GM18507 (cell line): ENCODE data around the gene FBN1.

Source experiments
- DNase-seq: peaks from one replicate; pipeline ENCODE4 v3.0.0; 2011; ENCODE audit warnings: low read depth; ENCODE audit not compliant: insufficient read length; ENCODE audit errors: extremely low spot score
- FAIRE-seq: peaks from 2 replicates; lab custom pipeline; 2011; peaks lifted over from hg19 to GRCh38; lab: Jason Lieb, UNC

Gene FBN1

DNA sequence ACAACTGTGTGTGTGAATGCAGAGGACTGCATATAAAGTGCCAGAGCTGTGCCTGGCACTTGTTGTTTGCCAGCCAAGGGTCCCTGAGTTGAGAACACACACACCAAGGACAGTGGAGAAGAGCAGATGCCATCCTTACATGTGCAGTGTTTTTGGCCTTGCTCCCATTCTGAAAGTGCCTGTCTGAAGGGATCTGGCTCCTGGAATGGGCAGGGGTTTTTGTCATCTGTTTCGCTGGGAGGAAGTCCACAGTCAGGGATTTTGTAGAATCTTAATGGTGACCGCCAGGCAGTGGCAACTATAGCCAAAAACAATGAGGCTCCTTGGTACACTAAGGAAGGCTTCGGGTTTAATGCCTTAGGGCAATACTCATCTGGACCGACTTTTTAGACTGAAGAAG, 250.5 kb downstream of the FBN1 start:
- no peak for FAIRE-seq
- DNase-seq: no peak

DNA sequence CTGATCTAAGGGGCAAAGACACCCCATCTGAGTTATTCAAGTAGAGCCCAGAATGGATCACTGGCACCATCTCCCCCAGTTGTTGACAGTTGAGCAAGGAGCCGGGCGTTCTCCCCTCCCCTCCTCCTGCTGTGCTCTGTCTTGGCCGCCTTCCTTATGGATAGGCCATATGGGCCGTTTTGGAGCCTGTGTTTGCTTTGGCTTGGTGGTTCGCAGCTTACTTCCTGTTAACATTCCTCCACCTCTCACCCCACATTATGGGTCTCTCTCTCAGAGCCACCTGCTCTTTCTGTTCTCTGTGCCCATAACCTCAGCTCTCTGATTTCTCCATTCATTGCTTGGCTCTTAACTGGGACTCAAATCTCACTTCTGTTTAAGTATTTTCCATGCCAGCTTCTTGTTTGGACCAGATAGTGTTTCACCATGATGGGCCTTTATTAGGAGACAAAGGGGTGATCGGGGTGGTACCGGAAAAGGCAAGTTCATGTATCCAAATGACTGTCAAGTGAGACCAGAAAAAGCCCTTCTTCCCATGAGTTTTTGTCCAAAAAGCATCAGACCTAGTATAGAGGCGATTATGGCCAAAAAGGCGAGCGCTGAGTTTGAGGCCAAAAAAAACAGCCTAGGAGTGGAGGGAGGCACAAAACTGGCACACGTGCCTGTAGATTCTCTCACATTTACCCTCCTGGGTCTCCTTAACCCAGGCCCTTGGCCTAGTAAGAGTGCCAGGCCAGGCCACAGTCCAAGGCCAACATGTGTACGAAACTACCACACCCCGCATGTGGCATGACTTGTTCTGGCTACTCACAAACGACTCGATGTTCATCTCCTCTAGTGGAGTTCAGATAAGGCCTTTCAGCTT, 251.6 kb downstream of the FBN1 start:
- DNase-seq (no peak), FAIRE-seq (no peak)

DNA sequence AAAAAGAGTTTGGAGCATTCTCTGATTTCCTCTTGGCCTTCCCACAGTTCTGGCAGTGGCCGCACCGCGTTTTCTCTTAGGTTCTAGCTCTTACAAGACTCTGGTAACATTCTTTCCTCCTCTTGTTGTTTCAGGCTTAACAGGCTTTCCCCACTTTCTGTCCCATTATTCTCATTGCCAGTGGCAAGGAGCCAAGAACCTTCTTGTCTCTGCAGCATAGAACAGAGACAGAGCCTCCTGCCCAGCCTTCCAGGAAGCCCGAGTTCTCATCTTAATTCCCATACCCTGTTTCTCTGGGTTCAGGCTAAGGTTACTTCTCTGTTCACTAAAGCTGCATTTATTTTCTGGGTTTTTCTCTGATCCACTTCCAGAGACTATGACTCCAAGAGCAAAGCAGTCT, 253.2 kb downstream of the FBN1 start:
- no peak for DNase-seq
- no peak for FAIRE-seq

DNA sequence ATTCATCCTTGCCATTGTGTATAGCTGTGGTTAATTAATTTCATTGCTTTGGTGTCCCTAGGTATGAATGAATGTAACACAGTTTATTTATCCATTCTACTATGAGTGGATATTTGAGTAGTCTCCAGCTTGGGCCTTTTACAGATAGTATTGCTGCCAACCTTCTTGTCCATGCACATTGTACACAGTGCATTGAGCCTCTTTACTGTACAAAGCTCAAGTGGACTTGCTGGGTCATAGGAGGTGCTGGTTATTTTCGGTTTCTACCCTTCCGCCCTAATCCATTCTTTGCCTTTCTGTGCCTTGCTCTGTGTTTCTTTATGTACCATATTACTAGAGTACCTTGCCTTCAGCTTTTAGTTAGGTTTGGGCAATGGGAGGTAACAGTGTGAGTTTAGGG, 253.6 kb downstream of the FBN1 start:
- FAIRE-seq: no peak

DNA sequence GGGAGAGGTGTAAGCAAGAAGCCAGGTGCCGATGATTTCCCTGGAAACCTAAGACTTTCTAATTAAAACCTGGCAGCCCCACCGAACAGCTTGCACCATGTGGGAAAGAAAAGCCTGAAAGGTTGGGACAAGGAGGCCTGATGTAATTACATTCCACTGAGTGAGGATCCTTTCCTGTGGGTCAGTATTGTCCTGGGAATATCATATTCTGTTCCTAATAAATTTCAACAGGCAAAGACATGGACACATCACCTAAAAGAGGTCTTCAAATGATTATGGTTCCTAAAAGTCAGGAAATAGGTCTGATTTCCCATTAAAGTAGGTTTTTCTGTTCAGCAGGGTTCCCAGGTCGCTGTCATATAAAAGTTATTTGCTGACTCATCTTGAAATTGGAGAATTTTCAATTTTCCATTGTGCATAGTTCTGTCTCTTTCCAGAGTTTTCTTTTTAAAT, 255.8 kb downstream of the FBN1 start:
- DNase-seq (no peak), FAIRE-seq (no peak)

More for the DNA sequence above, 253.6 kb downstream of the FBN1 start:
- DNase-seq: no peak

DNA sequence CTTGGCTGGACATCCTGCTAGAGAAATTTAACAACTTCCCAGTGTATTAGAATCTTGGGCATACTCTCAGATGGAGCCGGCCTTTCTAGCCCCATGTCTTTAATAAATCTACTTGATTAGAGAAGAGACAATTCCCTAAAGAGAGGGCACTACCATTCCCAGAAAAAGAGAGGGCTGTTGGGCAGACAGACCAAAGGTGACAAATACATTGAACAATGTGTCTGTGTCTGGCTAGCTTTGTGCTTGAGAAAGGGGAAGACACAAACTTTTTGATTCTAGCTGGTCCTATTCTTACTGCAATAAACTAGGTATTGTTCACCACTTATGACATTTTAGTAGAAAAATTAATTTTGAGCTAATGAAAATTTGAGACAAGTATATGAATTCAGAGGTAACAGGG, 256.6 kb downstream of the FBN1 start:
- DNase-seq: no peak
- FAIRE-seq: no peak

DNA sequence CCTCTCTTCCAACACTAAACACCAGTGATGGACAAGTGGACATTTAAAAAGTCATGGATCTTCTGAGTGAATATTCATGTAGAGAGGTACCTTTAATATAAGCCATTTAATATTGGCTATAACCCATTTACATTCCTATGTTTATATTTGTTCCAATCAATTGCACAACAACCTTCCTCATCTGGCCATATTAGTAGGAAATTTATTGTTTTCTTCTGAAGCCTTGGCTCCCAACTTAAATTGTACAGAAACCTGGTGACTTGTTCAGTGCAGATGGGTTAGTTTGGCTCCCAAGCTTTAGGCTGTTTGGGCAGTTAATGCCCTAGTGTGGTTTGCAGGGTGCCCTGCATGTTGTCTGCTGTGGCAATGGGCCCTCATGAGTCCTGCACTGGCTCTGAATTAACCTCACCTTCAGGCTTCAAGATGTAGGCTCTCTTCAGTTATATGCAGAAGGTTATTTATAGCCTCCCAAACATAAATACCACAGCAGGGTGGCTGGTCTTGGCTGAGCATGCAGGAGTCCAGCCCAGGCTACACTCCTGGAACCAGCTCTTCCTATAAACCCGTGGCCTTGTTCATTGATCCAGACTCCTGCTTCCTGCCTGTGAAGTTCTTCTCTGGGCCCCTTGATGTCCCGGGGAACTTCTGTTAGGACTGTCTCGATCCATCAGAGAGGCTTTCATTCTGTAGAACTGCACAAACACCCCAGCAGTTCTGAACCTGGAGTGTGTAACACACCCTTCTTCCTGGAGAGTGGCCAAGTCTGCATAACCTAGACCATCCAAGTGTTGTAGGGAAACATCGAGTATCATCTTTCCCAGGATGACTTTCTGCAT, 257.3 kb downstream of the FBN1 start:
- no peak for FAIRE-seq
- DNase-seq: no peak

DNA sequence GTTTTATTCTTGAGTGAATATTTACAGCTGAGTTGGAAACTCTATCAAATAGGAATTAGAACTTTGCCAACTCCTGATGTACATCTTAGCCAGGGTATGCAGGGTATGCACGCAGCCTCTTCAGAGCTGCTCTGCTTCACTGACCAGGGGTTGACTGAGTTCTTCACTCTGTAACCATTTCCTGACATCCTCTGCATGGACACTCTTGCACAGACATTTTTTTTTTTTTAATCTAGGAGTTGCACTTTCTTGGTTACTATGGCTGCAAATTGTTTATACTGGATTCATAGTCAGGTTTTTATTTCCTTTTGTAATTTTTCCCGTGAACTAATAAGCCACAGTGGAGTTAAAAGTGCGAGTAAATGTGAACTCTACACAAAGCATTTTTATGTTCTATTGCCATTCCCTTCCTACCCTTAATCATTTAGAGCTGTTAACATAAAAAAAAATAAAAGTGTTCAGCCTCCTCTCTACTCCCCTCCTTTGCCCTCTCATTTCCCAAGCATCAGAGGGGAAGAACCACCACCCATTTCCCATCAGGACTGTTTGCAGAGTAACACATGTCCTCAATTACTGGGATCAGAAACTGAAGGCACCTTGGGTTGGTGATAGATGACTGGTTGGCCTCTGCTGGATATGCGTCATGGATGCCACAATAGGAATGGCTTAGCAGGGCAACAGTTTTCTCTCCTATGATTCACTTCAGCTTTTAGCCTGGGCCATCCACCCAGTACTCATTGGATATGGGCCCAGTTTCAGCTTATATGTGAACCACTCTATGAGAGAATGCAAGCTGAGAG, 260.3 kb downstream of the FBN1 start:
- FAIRE-seq (no peak), DNase-seq (no peak)

DNA sequence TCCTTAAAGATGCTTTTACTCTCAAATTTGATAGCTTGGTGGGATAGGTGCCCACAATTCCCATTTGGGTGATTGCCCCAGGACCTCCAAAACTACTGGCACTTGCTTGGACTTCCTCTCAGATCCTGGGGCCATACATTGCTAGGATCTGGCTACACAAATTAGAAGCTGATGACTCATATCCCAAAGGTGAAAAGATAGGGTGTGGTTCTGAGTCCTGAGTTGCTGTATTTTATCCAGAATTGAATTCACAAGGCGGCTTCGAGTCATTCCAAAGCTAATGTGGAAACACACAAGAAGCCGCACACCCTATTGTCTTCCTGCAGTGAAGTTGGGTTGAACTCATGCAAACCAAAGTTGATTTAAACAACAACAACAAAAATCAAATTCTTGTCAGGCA, 260.9 kb downstream of the FBN1 start:
- DNase-seq (no peak), FAIRE-seq (no peak)

DNA sequence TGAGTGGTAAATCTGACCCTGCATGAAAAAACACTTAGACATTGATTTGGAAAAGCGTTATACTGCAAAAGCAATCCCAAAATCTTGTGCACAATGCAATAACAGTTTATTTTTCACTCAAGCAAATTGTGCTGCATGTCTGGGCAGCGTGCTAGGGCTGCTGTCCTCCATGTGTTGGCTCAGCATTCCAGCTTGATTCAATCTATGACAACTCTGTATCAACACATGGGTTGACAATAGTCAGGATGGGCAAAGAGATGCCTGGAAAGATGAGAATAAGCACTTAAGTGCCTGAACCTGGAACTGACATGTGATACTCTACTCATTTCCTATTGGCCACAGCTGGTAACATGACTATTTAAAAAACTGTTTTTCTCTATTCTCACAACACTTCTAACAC, 262.5 kb downstream of the FBN1 start:
- FAIRE-seq: no peak
- DNase-seq: no peak

DNA sequence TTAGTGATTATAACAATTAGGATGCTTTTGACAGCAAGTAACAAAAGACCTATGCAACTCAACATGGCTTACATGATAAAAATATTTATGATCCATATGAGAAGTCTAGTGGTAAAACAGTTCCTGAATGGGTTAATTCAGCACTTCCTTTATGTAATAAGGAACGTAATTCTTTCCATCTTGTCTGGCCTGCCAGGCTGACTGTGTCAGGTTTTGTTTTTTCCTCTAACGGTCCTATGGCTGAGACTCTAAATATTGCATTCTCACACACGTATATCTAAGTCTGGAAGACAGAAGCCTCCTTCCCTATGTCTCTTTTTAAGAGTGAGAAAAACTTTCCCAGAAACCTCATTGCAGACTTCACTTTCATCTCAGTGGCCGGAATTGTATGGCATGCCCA, 263.6 kb downstream of the FBN1 start:
- DNase-seq (no peak), FAIRE-seq (no peak)

DNA sequence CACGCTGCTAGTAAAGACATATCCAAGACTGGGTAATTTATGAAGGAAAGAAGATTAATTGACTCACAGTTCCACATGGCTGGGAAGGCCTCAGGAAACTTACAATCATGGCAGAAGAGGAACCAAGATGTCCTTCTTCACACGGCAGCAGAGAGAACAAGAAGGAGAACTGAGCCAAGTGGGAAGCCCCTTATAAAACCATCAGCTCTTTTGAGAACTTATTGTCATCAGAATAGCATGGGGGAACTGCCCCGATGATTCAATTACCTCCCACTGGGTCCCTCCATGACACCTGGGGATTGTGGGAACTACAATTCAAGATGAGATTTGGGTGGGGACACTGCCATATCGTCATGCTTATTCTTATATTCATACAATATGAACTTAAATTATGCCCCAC, 265.3 kb downstream of the FBN1 start:
- FAIRE-seq: no peak
- no peak for DNase-seq

DNA sequence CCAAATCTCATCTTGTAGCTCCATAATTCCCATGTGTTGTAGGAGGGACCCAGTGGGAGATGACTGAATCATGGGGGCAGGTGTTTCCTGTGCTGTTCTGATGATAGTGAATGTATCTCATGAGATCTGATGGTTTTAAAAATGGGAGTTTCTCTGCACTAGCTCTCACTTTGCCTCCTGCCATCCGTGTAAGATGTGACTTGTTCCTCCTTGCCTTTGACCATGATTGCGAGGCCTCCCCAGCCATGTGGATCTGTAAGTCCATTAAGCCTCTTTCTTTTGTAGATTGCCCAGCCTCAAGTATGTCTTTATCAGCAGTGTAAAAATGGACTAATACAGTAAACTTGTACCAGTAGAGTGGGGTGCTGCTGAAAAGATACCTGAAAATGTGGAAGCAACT, 269.7 kb downstream of the FBN1 start:
- DNase-seq (no peak), FAIRE-seq (no peak)

DNA sequence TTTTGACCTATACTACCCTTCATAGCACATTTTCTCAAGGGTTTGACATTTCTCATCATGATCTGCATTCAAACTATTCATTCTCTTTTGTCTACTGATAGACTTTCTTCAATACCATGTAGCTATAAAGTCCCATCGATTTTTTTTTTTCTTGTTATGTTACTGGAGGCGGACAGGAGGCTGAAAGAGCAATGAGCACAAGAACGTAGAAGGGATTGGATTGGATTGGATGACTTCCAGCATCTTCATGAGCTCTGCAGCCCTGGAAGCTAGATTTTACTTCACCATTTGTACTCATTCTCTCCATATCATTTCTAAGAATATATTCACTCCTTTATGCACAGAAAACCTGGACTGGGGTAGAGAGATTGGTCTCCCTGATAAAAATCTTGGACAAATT, 271.0 kb downstream of the FBN1 start:
- FAIRE-seq (no peak), DNase-seq (no peak)

DNA sequence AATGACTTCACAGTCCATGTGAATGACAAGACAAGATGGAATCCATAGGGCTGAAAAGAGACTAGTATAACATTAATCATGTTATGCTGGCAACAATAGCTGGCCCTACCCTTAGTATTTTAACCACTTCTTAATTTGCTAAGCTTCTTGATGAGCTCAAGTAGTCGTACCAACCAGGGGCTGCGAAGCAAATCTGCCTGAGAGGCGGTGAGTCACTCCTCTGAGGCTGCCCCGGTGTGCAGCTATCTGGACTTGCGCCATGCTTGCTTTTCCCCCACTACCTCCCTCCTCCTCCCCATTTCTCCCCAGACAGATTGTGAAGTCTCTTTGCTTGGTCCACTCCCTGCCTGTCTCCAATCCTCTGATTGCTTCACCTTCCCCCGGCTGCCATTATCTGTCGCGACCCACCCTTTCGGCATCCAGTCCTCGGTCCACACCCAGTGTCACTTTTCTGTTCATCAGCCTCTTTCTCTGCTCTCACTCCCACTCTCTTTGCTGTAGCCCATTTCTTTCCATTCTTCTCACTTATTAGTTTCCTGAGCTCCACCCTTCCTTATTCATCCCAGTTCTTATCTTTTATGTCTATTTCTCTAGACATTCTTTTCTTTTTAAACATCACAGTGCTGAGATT, 271.6 kb downstream of the FBN1 start:
- no peak for DNase-seq
- FAIRE-seq: no peak

DNA sequence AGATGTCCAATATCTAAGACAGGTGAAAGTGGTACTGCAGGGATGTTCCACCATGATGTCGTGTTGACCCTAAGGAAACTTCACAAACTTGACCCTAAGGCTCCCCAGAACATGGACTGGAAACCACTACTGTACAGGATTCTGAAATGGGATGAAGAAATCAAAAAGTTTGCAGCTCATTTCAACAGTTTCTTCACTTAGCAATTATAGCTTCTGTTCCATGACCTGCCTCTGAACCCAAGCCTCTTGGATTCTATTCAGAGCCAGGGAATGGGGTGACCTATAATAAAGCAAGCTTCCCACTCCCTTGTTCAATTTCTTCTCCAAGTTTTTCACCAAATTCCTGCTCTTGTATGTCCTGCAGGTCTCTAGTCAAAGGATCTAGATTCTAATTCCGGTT, 273.5 kb downstream of the FBN1 start:
- FAIRE-seq (no peak), DNase-seq (no peak)

DNA sequence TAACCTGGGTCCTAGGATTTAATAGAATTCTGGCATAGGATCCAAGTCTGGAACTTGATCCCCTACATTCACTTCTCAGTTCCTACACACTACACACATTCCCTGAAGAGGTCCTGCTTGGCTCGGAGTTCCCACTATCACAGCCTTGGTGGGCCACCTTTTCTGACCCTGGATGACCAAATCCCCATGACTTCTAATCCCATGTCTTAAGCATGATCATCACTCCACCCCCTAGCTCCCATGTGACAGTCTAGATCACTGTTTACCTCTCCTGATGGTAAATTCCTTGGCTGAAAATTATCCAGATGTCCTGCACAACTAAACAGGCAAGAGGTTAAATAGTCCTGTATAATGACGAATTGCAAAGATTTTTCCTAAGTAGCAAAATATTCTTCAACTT, 274.0 kb downstream of the FBN1 start:
- no peak for FAIRE-seq

DNA sequence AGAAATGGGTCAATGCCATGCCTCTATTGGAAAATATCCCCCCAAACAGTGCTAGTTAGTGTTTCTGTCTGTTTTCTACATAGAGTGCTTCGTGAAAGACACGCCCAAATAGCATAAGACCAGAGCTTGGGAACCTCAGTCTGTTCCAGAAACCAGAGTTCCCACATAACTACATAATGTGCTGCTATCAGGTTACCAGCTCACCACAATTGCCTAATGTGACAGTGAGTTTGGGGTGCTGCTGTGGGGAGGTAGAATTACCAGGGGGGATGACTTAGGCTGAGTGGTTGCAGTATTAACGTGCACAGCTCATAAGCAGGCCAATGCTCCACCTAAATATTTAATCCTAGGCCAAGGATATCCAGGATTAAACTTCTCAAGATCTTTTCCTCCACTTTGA, 275.0 kb downstream of the FBN1 start:
- FAIRE-seq: no peak
- DNase-seq: no peak

More for the DNA sequence above, 274.0 kb downstream of the FBN1 start:
- no peak for DNase-seq

DNA sequence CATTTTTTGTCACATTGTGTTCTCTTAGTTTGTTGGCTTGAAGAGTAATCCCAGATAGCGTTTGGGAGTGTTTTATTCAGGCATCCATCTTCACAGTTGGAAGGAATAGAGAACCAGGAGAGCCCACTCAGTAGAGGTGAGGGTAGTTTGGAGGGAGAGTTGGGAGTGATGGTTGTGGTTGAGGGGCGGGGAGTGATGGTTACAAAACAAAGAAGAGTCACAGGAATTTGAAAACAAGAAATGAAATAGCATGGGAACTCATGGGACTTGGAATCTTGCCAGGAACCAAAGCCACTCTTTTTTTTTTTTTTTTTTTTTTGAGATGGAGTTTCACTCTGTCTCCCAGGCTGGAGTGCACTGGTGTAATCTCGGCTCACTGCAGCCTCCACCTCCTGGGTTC, 278.0 kb downstream of the FBN1 start:
- DNase-seq: no peak
- FAIRE-seq: no peak
